Measurements from ENCODE around the gene SGSM2.

SGSM2 gene

GRCh38 chr17:2399572-2400473, 62.5 kb downstream of the SGSM2 start:
- peak; percentile 92 for DNase-seq (ENCODE audit: low spot score)

- peak; percentile 31 for DNase-seq (ENCODE audit: low spot score)
Observed at GRCh38 chr17:2400474-2400866, 63.2 kb downstream of the SGSM2 start.

- peak; percentile 94 for DNase-seq (ENCODE audit: low spot score)
Observed at GRCh38 chr17:2400877-2401425, 63.6 kb downstream of the SGSM2 start, which contains the start of gene MNT. TSS of gene MNT (minus strand) at chr17:2401060. CDS start at chr17:2400712, 348 bp downstream.

GRCh38 chr17:2401426-2402221, 64.3 kb downstream of the SGSM2 start:
- DNase-seq (ENCODE audit: low spot score), result peak; percentile 99

GRCh38 chr17:2402544-2402943, 65.2 kb downstream of the SGSM2 start:
- DNase-seq (ENCODE audit: low spot score), result no peak

GRCh38 chr17:2403044-2403443, 65.7 kb downstream of the SGSM2 start:
- DNase-seq (ENCODE audit: low spot score), result no peak

GRCh38 chr17:2405247-2405926, 68.1 kb downstream of the SGSM2 start:
- no peak for DNase-seq (ENCODE audit: low spot score)

GRCh38 chr17:2406271-2406902, 69.1 kb downstream of the SGSM2 start:
- DNase-seq (ENCODE audit: low spot score), result no peak

- DNase-seq (ENCODE audit: low spot score), result no peak
Observed at GRCh38 chr17:2406903-2407790, 69.8 kb downstream of the SGSM2 start.

GRCh38 chr17:2410951-2411350, 73.7 kb downstream of the SGSM2 start:
- DNase-seq (ENCODE audit: low spot score), result no peak

GRCh38 chr17:2412561-2413021, 75.3 kb downstream of the SGSM2 start:
- no peak for DNase-seq (ENCODE audit: low spot score)

- no peak for DNase-seq (ENCODE audit: low spot score)
Observed at GRCh38 chr17:2414446-2415064, 77.3 kb downstream of the SGSM2 start.

- DNase-seq (ENCODE audit: low spot score), result no peak
Observed at GRCh38 chr17:2415081-2415480, 77.8 kb downstream of the SGSM2 start.

- peak; percentile 84 for DNase-seq (ENCODE audit: low spot score)
Observed at GRCh38 chr17:2416010-2416734, 78.9 kb downstream of the SGSM2 start.

GRCh38 chr17:2418572-2418971, 81.3 kb downstream of the SGSM2 start:
- DNase-seq (ENCODE audit: low spot score), result no peak

GRCh38 chr17:2419486-2419885, 82.2 kb downstream of the SGSM2 start:
- DNase-seq (ENCODE audit: low spot score), result no peak

- no peak for DNase-seq (ENCODE audit: low spot score)
Observed at GRCh38 chr17:2420176-2420575, 82.9 kb downstream of the SGSM2 start.

- DNase-seq (ENCODE audit: low spot score), result no peak
Observed at GRCh38 chr17:2421315-2422147, 84.2 kb downstream of the SGSM2 start.

Measured in CD4-positive, alpha-beta T cell treated with Interleukin-6 at 100 ng/mL for 8 hours (primary cell).